ENCODE results near the gene LRRC3C.

DNA sequence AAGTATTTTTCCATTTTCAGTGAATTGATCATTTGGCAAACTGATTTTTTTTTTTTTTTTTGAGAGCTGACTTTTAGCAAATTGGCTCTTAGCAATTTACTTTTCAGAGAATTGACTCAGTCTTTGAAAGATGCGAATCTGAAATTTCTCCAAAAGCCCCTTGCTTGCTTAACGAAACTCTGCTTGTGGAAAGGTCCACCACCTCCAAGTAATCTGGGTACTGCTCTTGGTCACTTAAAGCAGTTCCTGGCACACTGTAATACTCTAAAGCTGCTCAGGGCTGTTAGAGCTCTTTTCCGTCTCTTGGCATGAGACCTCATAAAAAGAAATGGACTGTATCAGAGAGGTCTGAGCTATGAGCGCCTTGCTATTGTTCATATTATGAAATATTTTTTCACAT, 12.0 kb upstream of the LRRC3C start:
- TF ChIP-seq, protein P1, sequence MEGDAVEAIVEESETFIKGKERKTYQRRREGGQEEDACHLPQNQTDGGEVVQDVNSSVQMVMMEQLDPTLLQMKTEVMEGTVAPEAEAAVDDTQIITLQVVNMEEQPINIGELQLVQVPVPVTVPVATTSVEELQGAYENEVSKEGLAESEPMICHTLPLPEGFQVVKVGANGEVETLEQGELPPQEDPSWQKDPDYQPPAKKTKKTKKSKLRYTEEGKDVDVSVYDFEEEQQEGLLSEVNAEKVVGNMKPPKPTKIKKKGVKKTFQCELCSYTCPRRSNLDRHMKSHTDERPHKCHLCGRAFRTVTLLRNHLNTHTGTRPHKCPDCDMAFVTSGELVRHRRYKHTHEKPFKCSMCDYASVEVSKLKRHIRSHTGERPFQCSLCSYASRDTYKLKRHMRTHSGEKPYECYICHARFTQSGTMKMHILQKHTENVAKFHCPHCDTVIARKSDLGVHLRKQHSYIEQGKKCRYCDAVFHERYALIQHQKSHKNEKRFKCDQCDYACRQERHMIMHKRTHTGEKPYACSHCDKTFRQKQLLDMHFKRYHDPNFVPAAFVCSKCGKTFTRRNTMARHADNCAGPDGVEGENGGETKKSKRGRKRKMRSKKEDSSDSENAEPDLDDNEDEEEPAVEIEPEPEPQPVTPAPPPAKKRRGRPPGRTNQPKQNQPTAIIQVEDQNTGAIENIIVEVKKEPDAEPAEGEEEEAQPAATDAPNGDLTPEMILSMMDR (IDR thresholded peaks at IDR 0.05), result no peak
- TF ChIP-seq POLR2AphosphoS5 (IDR thresholded peaks at IDR 0.05; ENCODE audit: insufficient read depth in 1 of 2, low read depth in 1 of 2) (no peak), POLR2A (IDR thresholded peaks at IDR 0.05) (no peak)

All from vagina (tissue), 2 donors.